NCI-H2227 (cell line): ENCODE measurements around the gene CREB5.
A peak's percentile ranks its signal among the peaks of the same experiment; 100 is the strongest.

Experiments used
- DNase-seq: peaks from one replicate; lab custom pipeline; 2025; ENCODE audit not compliant: unreplicated experiment; lab: John Stamatoyannopoulos, UW

Gene CREB5

GRCh38 chr7:28672397-28672797 lies 260.1 kb downstream of the CREB5 start:
- DNase-seq = peak; percentile 53

- no peak for DNase-seq
These were observed 262.1 kb downstream of the CREB5 start for GRCh38 chr7:28674359-28674782.

- no peak for DNase-seq
These were observed 263.1 kb downstream of the CREB5 start for GRCh38 chr7:28675429-28675828.

- DNase-seq = no peak
These were observed 265.4 kb downstream of the CREB5 start for GRCh38 chr7:28677668-28678067.

- DNase-seq = no peak
These were observed 266.2 kb downstream of the CREB5 start for GRCh38 chr7:28678431-28678965.

GRCh38 chr7:28681693-28682310 lies 269.5 kb downstream of the CREB5 start:
- DNase-seq = no peak

GRCh38 chr7:28682801-28683200 lies 270.5 kb downstream of the CREB5 start:
- no peak for DNase-seq

- no peak for DNase-seq
These were observed 272.4 kb downstream of the CREB5 start for GRCh38 chr7:28684650-28685241.

GRCh38 chr7:28685242-28685643 lies 272.9 kb downstream of the CREB5 start:
- no peak for DNase-seq

GRCh38 chr7:28685644-28686417 lies 273.5 kb downstream of the CREB5 start:
- DNase-seq = peak; percentile 17

GRCh38 chr7:28686418-28686800 lies 274.1 kb downstream of the CREB5 start:
- no peak for DNase-seq

- no peak for DNase-seq
These were observed 275.2 kb downstream of the CREB5 start for GRCh38 chr7:28687537-28687936.

GRCh38 chr7:28688174-28688573 lies 275.9 kb downstream of the CREB5 start:
- DNase-seq = no peak

GRCh38 chr7:28688651-28689050 lies 276.3 kb downstream of the CREB5 start:
- DNase-seq = peak; percentile 39

GRCh38 chr7:28695300-28696295 lies 283.3 kb downstream of the CREB5 start:
- no peak for DNase-seq

GRCh38 chr7:28697913-28698563 lies 285.7 kb downstream of the CREB5 start:
- no peak for DNase-seq

GRCh38 chr7:28698840-28699239 lies 286.5 kb downstream of the CREB5 start:
- DNase-seq = no peak

- DNase-seq = no peak
These were observed 287.8 kb downstream of the CREB5 start for GRCh38 chr7:28700096-28700495.

GRCh38 chr7:28700790-28701203 lies 288.5 kb downstream of the CREB5 start:
- DNase-seq = no peak

- no peak for DNase-seq
These were observed 289.4 kb downstream of the CREB5 start for GRCh38 chr7:28701731-28702130.
